G401.6 (cell line): ENCODE measurements around the gene FBXO36.
"Not testable (repeated sequence)": the region's sequence is repeated elsewhere in the genome, so short reads cannot be mapped to it uniquely, and the experiment has no call there.

Experiments used
- FAIRE-seq: peaks from 2 replicates; lab custom pipeline; 2012; peaks lifted over from hg19 to GRCh38; lab: Jason Lieb, UNC

Gene FBXO36

DNA sequence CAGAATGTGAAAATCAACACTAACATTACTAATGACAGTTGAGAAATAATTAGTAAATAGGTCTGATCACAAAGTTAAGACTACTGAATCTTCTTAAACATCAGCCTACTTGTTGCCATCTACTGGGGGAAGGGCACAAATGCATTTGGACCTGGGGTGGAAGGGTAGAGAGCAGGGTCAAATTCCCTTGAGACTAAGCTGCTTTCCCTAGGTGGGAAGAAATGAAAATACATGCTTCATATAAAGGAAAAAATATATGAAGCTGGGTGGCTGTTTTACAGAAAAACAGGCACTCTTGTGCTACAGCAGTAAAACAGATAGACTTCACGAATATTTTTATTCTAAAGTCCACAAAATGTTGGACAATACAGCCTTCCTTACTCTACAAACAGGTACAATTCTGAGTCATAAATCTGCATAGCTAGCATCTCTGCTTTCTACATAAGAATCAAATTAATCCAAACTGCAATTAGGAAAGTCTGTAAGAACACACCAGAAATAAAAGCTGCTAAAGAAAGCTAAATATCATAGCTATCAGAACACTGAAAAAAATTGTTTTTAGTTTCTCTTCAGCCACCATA is 11.4 kb upstream of the FBXO36 start:
- peak; percentile 46 for FAIRE-seq

DNA sequence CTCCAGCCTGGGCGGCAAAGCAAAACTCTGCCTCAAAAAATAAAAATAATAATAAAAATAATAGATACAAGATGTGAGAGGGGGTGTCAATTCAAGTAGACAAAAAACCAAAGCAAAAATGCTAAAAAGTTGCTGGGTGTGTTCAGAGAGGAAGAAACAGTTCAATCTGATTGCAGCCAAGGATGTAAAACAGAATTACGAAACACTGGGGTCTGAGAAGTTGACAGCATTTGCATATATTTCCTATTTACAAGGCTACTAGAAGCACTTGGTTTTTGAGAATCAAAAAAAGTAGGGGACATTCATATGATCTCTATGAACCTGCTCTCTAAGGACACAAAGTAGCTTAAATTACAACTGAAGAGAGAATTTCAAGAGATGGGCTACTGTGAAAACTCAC is 8.1 kb upstream of the FBXO36 start:
- no peak for FAIRE-seq

DNA sequence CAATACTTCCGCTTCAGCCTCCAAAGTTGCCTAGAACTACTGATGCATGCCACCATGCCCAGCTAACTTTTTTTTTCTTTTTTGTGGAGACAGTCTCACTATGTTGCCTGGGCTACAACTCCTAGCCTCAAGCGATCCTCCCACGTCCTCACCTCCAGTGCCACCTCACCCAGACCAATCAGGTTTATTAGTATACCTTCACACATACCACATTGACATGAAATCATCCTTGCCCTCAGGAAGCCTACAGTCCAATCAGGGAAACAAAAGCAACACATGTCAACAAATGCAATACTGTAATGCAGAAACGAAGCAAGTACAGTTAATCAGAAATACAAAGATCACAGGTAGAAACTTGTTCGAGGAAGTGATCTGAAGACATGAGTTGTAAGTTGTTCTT is 4.5 kb upstream of the FBXO36 start:
- no peak for FAIRE-seq

DNA sequence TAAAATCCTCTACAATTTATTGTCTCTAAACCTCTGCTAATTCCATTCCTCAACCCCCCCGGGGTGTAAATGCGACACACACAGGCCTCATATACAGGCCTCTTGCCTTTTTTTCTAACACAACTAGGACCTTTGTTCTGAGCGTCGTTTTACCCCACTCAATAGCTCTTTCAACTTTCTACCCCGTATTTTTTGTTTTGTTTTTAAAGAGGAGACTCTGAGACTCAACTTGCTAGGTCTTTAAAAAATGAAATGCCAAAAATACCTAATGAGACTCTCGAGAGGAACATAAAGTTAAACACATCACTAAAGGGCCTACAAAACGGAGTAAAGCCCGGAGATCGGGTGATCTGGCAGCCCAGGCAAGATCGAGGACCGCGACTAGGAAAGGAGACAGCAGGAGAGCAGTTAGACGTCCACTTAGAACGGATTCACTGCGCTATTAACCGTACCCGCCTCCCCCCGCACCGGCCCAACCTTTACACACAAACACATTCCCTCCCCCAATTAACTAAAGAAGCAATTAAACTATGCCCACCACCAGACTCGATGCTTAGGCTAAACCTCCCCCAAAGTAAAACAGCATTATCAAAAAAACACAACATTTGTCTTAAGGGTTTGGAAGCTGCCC is 2.2 kb upstream of the FBXO36 start:
- FAIRE-seq, result no peak

DNA sequence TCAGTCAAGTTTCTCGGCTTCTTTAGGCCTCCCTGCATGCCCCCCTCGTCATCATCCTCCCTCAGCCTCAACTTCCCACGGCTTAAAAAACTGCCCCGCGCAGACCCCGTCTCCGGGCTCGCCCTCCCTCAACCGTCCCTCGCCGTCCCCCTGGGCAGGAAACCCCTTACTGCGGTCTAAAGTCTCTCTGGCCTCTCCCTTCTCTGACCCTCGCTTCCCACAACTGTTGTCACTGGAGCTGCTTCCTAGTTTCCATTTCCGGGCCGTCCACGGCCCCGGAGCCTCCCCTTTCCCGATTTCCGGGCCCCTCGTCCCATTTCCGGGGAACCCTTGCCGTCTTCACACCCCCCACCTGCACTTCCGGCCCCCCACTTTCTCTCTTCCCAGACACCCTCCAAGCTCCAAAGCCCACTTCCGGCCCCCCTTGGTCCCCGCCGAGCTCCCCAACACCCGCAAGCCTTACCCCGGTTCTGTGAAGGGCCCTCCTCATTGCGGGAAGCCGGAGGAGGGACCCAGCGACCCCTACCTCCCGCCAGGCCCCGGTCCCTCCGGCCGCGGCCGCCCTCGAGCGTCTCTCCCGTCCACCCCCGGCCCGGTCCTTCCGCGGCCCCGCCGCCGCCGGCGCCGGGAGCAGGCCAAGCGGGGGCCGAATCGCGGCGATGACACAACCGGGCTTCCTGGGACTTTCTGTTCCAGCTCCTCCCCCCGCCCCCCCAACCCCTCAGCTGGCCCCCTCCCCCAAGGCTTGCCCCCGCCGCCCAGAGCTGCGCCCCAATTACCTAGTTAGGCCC is 1.0 kb upstream of the FBXO36 start:
- no peak for FAIRE-seq

DNA sequence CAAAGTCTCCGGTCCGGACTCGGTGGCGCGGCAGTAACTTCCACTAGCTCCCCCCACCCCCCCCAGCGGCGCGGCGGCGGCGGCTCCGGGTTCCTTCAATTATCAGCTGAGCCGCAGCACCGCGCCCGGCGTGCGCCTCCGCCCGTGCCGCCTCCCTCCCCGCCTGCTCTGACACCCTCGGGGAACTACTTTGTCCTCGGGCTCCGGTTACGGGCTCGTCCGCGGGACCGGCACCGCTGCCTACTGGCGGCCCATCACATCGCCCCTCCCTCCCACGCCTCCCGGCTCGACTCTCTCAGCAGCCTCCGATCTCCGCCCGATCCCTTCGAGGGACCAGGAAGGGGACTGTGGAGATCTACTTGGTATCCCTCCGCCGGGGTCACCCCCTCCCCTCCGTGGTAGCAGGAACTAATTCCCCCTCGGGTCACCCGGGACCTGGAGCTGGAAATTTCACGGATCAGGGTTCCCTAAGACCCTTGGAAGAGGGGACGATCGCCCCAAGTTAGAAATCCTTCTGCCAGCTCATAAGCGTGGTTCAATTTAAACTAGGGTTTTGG is 333 bp upstream of the FBXO36 start, which contains the start of gene TRIP12:
TRIP12 (minus strand) TSS at position 118 of the 557 bp plus-strand sequence. CDS start 41,930 bp downstream, outside the sequence.
- FAIRE-seq, result peak; percentile 79

DNA sequence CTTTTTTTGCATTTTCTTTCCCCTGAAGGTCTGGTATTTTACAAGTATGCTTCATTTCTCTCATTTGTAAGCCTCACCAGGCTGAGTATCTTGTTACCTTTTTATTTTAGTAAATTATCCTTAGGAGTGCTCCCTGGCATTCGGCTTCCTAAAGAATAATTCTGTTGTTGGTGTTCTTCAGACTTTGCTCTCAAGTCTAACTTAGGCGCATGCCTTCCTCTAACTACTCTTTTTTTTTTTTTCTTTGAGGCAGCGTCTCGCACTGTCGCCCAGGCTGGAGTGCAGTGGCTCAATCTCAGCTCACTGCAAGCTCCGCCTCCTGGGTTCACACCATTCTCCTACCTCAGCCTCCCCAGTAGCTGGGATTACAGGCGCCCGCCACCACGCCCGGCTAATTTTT is 2.2 kb downstream of the FBXO36 start:
- FAIRE-seq, result not testable (repeated sequence)

DNA sequence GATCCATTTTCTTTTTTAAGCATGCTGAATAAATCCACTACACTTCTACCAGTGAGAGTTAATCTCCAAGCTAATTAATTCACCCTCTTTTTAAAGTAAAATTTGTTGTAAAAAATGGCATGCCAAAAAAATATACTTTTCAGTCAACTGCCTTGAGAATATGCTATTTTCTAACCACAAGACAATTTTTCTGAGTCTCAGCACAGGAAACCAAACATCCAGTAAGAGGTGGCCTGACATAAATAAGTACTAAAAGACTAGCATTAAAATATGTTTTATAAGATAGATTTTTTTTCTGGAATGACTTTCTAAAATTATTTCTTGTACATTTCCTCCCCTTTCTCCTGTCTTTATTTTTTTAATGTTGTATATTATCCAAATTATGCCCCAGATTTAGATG is 2.9 kb downstream of the FBXO36 start:
- no peak for FAIRE-seq

DNA sequence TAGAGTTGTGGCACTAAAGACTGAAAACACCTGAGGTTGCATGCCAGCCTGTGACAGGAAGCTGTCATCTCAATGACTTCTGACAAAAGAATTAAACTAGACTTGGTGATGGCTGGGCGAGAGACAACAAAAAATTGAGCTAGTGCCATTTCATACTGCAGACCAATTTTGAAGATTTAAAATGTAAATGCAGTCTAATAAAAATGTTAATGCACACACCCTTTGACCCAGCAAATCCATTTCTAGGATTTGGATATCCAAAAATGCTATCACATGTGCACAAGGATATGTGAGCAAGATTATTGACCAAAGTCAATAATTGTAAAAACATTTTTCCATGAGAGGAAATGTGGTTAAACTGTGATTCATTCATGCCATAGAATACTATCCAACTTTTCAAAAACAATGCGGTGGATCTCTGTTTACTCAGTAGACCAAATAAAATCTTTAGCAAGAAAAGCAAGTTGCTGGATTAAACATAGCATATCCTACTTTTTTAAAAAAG is 5.6 kb downstream of the FBXO36 start:
- FAIRE-seq, result no peak

DNA sequence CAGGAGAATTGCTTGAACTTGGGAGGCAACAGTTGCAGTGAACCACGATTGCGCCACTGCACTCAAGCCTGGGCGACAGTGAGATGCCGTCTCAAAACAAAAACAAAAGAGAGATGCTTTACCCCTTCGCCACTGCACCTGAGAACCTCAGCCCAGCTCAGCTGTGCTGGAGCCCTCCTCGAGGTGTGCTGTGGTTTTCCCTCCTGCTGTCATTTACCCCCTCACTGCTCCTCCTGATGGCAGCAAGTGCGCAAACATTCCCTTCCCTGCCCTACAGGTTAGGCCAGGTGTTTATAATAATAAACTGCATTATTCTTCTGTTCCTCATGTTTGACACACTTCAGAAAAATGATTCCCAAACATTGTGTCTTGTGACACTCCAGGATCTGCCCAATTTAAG is 8.4 kb downstream of the FBXO36 start:
- FAIRE-seq, result no peak

DNA sequence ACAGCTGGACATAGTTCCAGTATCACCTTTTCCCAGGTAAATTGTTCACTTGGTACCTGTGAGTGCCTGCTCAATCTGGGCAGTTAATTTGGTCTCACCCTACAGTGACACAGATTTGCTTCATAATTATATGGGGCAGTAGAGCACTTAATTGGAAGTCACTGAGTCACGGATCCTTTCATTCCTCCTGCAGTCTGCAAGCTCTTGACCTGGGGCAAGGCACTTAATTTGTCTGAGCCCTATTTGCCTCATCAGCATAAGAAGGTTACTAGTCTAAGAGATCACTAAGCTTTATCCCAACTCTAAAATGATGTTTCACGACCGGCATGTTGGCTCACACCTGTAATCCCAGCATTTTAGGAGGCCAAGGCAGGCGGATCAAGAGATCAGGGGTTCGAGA is 8.9 kb downstream of the FBXO36 start:
- no peak for FAIRE-seq

DNA sequence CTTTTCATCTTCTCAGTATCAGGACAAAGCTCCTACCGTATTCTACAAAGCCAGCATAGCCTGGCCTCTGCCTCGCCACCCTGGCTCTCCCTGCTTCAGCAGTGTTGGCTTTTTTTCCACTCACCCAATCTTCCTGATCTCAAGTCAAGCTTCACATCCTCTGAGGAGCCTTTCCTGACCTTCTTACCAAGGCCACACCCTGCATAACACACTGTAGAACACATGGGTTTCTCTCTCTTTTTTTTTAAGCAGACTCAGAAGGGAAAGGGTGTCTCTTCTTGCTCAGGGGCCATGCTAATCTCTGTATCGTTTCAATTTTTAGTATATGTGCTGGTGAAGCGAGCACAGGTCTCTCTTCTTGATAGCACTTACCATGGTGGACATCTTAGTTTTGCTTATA is 15.2 kb downstream of the FBXO36 start:
- no peak for FAIRE-seq

DNA sequence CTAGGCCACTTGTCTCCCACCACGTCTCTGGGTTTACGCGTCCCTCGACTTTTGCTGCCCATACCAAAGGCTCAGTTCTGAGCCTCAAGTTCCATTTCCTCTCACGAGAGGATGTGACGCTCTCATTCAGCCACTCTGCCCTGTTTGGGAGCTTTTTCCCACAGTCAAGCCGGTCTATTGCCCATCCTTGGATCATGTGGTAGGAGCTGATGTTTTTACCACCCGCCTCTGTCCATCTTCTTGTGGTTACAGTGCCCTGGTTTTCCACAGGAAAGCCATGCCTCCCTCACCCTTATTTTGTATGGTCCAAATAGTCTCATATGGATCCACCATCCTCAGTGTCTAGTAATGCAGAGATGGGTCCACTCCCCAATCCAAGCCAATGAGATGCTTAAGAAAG is 20.4 kb downstream of the FBXO36 start:
- no peak for FAIRE-seq

DNA sequence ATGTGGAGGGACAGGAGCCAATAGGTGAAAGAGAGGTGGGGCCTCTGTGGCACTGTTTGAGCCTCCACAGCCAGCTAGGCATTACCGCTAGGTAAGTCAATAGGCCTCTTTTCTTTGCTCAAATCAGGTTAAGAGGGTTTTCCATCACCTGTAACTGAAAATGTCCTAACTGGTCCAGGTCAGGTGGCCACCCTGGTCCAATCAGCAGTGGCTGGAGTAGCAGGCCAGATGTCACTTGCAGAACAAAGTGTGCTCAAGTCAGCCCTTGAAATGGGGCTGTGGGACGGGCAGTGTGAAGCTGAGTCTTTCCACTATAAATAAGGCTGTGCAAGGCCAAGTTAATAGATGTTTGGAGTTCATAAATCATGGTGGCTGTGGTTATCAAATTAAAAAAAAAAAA is 20.9 kb downstream of the FBXO36 start:
- no peak for FAIRE-seq

DNA sequence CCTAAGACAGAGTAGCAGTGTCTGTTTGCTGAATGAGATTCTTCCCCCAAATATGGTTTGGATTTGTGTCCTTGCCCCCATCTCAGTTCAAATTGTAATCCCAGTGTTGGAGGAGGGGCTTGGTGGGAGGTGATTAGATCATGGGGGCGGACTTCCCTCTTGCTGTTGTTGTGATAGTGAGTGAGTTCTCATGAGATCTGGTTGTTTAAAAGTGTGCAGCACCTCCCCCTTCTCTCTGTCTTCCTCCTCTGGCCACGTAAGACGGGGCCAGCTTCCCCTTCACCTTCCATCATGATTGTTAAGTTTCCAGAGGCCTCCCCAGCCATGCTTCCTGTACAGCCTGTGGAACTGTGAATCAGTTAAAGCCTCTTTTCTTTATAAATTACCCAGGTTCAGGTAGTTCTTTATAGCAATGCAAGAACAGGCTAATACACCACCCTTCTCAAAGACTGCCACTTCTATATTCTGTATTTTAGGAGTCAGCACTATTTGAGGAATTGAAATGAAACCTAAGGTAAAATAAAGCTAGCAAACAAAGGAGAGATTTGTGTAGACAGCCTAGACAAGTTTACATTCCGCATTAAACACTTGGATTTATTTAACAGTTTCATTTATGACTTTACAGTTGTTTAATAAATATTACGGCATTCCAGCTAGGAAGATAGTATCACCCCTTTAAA is 21.6 kb downstream of the FBXO36 start:
- no peak for FAIRE-seq

DNA sequence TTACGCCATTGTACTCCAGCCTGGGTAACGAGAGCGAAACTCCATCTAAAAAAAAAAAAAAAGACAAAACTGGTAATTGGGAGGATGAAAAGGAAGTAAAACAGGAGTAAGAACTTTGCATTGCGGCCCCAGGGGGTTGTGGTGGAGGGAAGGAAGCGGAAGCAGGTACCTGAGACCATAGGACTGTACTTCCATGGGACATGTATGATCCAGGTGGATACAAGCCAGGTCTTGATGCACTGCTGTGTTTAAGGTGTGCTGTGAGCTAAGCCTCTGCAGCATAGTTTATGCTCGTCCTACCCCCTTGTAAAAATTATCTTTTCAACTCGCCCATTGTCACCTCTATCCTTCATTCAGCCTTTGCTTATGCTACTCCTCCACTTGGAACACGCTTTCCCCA is 23.7 kb downstream of the FBXO36 start:
- FAIRE-seq, result no peak

DNA sequence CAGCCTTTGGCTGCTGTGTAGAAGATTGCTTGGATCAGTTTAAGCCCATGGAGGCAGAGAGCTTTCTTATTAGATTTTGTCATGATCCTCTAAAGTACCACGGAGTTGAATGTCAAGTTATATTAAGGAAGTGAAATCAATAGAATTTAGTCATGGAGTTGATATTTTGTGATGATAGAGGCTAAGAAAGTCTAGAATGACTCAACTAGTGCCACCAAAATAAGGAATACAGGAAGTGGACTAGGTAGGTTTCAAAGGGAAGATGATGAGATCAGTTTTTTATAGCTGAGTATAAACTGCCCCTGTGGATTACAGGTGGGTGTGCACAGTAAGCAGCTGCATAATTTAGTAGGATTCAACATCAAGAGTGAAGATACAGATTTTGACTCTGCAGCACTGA is 25.2 kb downstream of the FBXO36 start:
- FAIRE-seq, result no peak

DNA sequence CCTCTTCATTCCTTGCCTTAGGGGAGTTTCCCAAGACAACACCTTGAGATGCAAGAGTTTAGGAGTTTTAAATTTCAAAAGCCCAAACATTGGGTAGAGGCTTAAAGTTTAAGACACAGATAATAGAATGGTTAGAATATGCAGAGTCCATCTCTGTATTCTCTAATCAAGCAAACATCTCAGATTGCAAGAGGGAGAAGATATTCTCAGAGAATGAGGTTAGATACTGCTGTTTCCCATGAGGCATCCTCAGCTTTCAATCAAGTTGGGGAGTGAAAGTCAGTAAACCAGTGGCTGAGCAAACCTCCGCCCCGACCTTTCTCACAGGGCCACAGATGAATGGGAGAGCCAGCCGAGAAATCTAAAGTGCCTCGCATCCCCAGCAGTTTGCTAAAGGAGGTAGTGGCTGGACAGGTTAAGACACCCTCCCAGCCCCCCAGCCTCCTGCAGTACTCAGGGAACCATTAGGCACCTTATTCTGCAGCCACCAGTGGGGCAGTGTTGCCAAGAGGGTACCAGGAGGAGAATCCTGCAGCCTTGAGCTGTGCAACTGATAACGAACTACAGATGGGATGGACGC is 30.0 kb downstream of the FBXO36 start:
- FAIRE-seq, result no peak

DNA sequence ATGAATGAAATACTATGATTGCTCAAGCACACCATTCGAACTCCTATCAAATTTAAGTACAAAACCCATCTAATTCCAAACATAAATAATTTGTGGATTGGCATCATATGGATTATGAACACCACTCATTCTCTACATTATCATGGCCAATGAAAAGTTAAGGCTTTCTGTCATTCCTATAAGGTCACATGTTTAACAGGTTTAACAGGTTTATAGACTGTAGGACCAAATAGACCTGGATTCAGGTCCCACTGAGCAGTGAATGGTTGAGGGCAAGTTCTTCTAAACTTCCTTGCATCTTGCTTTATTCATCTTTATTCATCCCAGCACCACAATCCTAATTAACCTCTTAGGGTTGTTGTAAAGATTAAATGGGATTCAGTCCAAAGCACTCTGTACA is 33.4 kb downstream of the FBXO36 start:
- no peak for FAIRE-seq

DNA sequence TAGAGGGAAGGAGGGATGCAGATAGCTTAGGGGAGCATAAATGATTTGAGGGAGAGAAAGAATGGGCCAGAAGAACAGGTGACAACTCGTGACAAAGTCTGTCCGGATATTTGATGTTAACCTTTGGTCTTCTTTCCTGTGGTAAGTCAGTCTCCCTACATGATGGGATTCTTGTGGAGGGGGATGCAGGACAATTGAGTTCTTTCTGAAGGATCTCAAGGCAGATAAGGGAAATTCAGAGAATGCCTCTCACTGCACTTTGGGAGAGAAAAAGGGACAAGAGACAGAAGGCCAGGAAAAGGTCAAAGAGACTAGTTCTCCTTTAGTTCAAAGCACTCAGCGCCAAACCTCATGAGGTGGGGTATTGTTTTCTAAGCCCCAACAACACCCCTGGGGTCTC is 34.2 kb downstream of the FBXO36 start:
- no peak for FAIRE-seq

DNA sequence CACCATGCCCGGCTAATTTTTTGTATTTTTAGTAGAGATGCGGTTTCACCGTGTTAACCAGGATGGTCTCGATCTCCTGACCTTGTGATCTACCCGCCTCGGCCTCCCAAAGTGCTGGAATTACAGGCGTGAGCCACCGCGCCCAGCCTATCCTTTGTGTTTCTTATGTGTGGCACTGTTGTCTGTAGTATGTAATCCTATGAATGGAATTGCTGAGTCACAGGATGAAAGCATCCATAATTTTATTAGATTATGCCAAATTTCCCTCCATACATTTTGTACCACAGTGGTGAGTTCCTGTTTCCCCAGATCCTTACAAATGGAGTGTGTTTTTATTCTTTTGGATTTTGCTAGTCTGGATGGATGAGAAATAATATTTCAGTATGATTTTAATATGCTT is 41.3 kb downstream of the FBXO36 start:
- FAIRE-seq, result not testable (repeated sequence)

DNA sequence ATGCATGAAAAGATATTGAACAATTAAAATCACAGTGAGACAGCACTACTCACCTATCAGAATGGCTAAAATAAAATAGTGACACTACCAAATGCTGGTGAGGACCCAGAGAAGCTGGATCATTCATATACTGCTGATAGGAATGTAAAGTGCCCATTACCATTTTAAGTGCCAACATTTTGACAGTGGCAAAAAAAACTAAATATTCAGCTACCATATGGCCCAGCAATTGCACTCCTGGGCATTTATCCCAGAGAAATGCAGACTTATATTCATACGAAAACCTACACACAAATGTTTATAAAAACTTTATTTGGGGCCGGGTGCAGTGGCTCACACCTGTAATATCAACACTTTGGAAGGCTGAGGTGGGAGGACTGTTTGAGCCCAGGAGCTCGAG is 47.6 kb downstream of the FBXO36 start:
- no peak for FAIRE-seq
